ENCODE measurements around the gene PIP5K1C.
"Not testable (repeated sequence)": the region's sequence is repeated elsewhere in the genome, so short reads cannot be mapped to it uniquely, and the experiment has no call there.

PIP5K1C gene

DNA sequence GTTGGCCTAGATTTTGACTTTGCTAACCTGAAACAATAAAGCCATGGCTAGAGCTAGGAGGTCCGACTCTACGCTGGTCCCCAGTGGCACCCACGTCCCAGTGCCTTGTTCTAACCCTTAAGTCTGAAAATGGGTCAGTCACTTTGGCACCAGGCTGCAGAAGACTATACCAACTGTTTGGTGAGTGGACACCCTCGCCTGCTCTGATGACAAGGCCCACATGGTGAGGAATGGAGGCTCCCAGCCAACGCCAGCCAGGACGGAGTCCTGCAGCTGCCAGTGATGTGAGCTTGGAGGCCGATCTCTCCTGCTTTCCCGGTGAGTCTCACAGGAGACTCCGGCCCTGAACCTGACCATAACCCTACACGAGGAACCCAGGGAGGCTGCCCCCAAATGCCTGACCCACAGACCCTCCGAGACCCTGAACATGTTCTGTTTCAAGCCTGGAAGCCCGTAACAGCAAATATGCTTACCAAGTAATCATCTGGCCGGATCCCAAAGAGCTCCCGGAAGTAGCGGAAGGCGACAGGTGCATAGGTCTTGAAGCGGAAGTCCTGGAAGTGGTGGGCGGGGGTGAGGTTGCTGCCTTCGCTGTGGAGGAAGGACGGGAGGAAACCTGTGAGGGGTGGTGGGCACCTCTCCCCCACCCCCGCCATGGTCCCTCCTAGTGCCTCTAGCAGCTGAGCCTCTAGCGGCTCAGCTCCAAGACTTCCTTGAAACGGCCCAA, 39.6 kb downstream of the PIP5K1C start:
- DNase-seq (ENCODE audit: low read depth in 2 of 2), result no peak

GRCh38 chr19:3659746-3660112, 40.5 kb downstream of the PIP5K1C start:
- DNase-seq (ENCODE audit: low read depth in 2 of 2), result no peak

DNA sequence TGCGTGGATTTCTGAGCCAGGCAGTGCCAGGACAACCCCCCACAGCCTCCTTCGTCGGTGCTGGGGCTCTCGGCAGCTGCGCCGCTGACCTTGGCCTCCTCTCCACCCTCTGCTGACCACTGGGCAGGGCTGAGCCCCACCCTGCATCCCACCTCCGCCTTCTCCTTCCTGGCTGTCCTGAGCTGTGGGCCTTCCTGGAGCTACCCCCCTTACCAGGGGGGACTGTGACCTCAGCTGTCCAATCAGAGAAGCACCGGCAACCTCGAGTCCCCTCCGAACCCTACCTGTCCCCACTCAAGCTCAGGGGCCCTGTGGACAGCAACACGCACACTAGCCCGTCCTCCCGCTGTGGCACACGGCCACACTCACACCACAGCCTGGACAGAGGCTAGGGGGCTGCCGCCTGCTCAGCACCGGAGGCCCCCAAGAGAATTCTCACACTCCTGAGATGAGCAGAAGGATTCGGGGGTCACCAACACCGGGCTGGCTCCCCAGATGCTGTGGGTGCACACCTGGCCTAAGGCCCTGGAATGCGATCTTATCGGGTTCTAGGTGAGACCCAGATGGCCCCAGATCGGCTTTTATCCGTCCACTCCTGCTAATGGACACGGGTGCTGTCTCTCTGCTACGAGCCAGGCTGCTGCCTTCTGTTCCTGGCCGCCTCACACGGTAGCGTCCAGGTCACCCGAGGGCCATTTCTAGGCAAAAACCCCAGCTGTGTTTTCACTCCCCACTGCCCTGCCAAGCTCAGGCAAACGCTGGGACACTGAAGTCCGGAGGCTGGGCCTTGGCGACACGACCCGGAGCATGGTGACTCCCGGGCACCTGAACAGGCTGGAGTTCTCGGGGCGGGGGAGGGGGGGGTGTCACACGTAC, 41.2 kb downstream of the PIP5K1C start:
- no peak for DNase-seq (ENCODE audit: low read depth in 2 of 2)

DNA sequence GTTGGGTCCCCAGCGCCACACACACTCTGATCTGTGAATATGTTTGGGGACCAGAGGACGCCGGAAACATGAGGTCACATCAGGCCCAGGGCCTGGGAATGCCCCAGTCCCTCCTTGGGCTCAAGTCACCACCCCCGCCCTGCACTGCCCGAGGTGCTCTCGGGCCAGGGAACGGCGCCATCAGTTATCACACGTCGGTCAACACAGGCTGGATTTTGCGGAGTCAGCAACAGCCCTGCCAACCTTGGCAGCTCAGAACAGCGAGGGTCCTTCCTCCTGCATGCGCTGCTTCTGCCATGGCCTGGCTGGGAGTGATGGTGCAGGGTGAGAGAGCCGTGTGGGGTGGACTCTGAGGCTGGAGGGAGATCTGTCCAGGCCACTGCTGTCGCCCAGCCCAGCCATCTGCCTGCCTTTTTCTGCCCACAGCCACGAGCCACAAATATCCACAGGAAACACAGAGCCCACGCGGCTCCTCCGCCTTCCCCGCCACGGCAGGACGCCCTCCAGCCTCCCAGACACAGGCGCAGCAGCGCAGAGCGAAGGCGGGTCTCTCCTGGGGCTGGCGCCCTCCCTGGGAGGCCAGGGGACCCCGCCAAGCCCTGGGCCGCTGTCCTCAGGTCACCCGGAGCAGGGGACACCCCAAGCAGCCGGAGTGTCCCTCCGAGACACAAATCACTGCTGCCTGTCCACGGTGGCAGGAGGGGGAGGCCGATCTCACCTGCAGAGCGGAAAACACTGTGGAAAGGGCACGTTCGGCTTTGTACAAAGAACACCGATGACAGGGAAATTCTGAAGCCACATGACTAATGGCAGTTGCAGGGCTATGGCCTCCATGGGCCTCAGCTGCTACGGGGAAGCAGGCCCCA, 42.0 kb downstream of the PIP5K1C start:
- DNase-seq (ENCODE audit: low read depth in 2 of 2), result no peak

- no peak for DNase-seq (ENCODE audit: low read depth in 2 of 2)
These were observed 42.9 kb downstream of the PIP5K1C start for GRCh38 chr19:3657395-3657769.

DNA sequence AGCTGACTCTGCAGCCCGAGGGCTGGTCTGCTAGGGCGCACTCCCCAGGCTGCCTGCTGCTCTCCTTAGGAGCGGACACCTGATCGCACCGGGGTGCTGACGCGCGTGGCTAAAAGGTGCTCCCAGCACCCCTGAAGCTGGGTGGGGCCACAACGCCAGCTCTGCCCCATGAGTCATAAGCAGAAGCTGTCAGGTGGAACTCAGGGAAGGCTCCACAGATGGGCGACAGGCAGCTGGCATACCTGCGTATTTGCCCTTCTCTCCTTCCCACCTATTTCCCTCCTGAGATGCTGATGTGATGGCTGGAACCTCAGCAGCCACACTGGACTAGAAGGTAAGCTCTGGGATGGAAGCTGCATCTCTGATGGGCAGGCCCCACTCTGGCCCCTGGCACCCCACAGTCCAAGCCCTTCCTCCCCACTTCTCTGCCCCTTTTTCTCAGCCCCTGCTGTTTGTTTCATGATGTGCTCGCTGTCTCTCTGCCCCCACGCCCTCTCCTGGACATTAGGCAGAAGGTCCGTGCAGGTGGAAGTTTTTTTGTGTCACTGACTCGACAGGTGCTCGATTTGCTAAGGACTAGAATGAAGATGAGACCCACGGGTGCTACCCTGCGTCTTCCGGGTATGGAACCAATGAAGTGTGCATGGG, 43.4 kb downstream of the PIP5K1C start:
- DNase-seq (ENCODE audit: low read depth in 2 of 2), result no peak

GRCh38 chr19:3656073-3656746, 44.1 kb downstream of the PIP5K1C start:
- DNase-seq (ENCODE audit: low read depth in 2 of 2), result no peak

- DNase-seq (ENCODE audit: low read depth in 2 of 2), result no peak
These were observed 44.7 kb downstream of the PIP5K1C start for GRCh38 chr19:3655402-3656072.

DNA sequence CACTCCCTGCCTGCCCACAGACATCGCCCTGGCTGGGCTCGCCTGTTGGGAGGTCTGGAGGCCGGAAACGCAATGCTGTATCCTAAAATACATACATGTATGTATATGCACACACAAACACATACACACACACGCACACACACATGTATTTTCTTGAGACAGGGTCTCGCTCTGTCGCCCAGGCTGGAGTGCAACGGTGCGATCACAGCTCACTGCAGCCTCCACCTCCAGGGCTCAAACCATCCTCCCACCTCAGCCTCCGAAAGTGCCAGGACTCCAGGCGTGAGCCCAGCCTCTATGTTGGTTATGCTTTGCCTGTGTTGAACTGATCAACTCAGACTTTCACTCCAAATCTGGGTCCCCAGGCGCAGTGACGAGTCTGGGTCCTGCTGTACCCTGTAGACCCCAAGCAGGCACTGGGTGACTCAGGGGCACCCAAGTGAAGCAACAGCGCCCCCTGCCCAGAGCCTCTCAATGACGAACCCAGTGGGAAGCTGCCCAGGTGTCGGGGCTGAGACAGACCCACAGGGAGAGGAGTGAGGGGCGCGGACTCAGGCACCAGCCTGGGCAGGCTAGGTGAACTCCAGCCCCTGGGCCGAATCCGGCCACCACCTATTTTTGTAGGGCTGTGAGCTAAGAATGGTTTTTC, 46.3 kb downstream of the PIP5K1C start:
- no peak for DNase-seq (ENCODE audit: low read depth in 2 of 2)

GRCh38 chr19:3653081-3653795, 47.0 kb downstream of the PIP5K1C start:
- no peak for DNase-seq (ENCODE audit: low read depth in 2 of 2)

- no peak for DNase-seq (ENCODE audit: low read depth in 2 of 2)
These were observed 47.8 kb downstream of the PIP5K1C start for GRCh38 chr19:3652422-3652821.

GRCh38 chr19:3651684-3652083, 48.6 kb downstream of the PIP5K1C start:
- no peak for DNase-seq (ENCODE audit: low read depth in 2 of 2)

- DNase-seq (ENCODE audit: low read depth in 2 of 2), result no peak
These were observed 50.4 kb downstream of the PIP5K1C start for GRCh38 chr19:3649888-3650287.

DNA sequence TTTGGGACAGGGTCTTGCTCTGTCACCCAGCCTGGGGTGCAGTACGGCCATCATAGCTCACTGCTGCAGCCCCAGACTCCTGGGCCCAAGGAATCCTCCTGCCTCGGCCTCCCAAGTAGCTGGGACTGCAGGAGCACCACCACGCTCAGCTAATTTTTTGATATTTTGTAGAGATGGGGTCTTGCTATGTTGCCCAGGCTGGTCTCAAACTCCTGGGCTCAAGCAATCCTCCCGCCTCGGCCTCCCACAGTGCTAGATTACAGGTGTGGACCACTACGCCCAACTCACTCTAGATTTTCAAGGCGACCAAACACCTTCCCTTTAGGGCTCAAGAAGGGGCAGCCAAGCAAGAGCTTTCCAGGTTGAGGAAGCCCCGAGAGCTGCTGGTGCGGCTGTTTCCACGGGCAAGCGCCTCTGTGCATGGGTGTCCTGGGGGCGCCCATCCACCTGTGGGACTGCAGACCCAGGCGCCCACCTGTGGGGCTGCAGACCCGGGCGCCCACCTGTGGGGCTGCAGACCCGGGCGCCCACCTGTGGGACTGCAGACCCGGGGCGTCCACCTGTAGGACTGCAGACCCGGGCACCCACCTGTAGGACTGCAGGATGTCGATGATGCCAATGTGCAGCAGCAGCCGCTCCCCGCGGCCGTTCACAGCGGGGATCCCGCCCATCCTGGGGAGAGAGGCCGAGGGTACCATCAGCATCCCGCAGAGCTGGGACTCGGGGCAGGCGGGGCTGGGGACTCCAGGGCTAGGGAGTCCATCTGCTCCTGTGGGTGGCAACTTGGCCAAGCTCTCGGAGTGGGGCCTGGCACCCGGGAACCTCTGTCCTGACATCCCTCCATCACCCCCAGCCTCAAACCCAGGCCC, 52.0 kb downstream of the PIP5K1C start:
- no peak for DNase-seq (ENCODE audit: low read depth in 2 of 2)

DNA sequence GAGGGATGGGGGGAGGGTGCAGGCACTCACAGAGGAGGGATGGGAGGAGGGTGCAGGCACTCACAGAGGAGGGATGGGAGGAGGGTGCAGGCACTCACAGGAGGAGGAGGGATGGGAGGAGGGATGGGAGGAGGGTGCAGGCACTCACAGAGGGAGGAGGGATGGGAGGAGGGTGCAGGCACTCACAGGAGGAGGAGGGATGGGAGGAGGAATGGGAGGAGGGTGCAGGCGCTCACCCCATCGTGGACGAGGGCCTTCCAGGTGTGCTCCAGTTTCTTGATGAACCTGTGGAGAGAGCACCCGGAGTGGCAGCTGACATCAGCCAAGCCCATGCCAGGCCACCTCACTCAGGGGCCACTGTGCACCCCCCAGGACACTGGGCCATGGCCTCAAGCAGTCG, 53.2 kb downstream of the PIP5K1C start:
- DNase-seq (ENCODE audit: low read depth in 2 of 2), result not testable (repeated sequence)

DNA sequence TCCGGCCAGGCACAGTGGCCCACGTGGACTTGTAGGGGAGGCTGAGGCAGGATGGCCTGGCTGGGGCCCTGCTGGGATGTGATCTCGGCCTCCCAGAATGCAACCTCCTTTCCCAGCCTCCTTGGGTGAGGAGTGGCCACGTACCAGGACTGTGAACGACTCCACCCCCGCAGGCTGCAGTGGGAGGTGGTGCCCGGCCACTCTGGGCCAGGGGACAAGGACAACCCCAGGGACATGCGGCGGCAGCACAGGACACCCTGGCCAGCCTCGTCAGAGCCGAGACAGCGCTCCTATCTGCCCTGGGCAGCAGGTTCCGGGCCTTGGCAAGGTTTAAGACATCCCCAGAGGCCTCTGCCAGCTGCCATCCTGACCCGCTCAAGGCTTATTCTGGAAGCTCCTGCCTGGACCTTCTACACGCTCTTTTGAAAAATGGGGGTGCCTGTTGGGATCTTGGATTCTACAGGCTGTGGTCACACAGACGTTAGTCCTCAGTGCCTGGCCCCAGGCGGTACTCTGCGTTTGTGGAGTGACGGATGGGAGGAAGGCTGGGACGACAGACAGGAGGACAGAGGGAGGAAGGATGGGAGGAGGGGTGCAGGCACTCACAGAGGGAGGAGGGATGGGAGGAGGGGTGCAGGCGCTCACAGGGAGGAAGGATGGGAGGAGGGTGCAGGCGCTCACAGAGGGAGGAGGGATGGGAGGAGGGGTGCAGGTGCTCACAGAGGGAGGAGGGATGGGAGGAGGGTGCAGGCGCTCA, 53.8 kb downstream of the PIP5K1C start:
- no peak for DNase-seq (ENCODE audit: low read depth in 2 of 2)

DNA sequence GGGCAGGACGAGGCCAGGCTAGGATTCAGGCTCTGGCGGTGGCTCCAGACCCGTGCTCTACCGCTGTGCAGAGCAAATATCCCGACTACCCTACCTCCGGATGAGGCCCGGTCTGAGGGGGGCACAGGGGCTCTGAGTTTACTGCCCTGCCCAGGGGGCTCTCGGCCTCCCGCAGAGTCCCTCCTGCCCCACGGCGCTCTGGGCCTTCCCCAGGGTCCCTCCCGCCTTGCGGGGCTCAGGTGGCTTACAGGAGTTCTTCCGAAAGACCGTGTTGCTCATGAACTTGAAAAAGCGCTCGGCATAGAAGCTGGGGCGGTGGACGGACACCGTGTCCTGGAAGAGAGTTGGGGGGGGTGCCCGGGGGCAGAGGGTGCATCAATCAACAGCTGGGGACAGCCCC, 54.5 kb downstream of the PIP5K1C start:
- no peak for DNase-seq (ENCODE audit: low read depth in 2 of 2)

- no peak for DNase-seq (ENCODE audit: low read depth in 2 of 2)
These were observed 55.2 kb downstream of the PIP5K1C start for GRCh38 chr19:3645067-3645396.

Measured in stimulated activated CD8-positive, alpha-beta memory T cell treated with anti-CD3 and anti-CD28 coated beads, Interleukin-15, amount 100 ng/mL, for 4 hours (primary cell).